ENCODE data around the gene EEIG2.
"Not testable (repeated sequence)": the region's sequence is repeated elsewhere in the genome, so short reads cannot be mapped to it uniquely, and the experiment has no call there.

Gene EEIG2

DNA sequence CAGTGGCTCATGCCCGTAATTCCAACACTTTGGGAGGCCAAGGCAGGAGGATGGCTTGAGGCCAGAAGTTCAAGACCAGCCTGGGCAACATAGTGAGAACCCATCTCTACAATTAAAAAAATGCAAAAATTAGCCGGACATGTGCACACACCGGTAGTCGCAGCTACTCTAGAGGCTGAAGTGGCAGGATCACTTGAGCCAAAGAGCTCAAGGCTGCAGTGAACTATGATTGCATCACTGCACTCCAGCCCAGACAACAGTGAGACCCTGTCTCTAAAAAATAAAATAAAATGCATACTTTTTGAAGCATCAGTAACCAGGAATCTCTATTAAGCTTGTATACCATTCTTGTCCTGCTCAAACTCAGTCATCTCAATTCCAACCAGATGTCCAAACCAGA, 27.2 kb upstream of the EEIG2 start:
- DNase-seq = no peak
- H3K4me1 ChIP-seq = peaks cover 0 to 20% (median 14%) of the 10 kb centered on the region in 4 donors
- H3K4me3 ChIP-seq = no peak overlapping the region
- no peaks in the 10 kb centered on the region for H3K9me3 ChIP-seq
- intact Hi-C loops (cut with DNase I; ENCODE audit: low total_unique reads) = no loop called here
- H3K36me3 ChIP-seq = no peaks in the 10 kb centered on the region
- no peaks in the 10 kb centered on the region for H3K27me3 ChIP-seq
- TF ChIP-seq, protein P1, sequence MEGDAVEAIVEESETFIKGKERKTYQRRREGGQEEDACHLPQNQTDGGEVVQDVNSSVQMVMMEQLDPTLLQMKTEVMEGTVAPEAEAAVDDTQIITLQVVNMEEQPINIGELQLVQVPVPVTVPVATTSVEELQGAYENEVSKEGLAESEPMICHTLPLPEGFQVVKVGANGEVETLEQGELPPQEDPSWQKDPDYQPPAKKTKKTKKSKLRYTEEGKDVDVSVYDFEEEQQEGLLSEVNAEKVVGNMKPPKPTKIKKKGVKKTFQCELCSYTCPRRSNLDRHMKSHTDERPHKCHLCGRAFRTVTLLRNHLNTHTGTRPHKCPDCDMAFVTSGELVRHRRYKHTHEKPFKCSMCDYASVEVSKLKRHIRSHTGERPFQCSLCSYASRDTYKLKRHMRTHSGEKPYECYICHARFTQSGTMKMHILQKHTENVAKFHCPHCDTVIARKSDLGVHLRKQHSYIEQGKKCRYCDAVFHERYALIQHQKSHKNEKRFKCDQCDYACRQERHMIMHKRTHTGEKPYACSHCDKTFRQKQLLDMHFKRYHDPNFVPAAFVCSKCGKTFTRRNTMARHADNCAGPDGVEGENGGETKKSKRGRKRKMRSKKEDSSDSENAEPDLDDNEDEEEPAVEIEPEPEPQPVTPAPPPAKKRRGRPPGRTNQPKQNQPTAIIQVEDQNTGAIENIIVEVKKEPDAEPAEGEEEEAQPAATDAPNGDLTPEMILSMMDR (IDR thresholded peaks at IDR 0.05) = no peak
- no peak overlapping the region for H3K27ac ChIP-seq

GRCh38 chr1:108533351-108534083, 26.4 kb upstream of the EEIG2 start:
- Histone ChIP-seq H3K27ac (no peak overlapping the region), H3K4me3 (no peak overlapping the region), H3K27me3 (no peaks in the 10 kb centered on the region), H3K9me3 (no peaks in the 10 kb centered on the region), H3K36me3 (no peaks in the 10 kb centered on the region), H3K4me1 (peaks cover 0 to 20% (median 14%) of the 10 kb centered on the region in 4 donors)
- intact Hi-C loops (cut with DNase I; ENCODE audit: low total_unique reads) = no loop called here
- TF ChIP-seq, protein P1 (IDR thresholded peaks at IDR 0.05) = no peak
- no peak for DNase-seq

GRCh38 chr1:108534759-108535158, 25.1 kb upstream of the EEIG2 start:
- Histone ChIP-seq H3K4me1 (peaks cover 0 to 20% (median 14%) of the 10 kb centered on the region in 4 donors), H3K27ac (no peak overlapping the region), H3K36me3 (no peaks in the 10 kb centered on the region), H3K9me3 (no peaks in the 10 kb centered on the region), H3K27me3 (no peaks in the 10 kb centered on the region), H3K4me3 (no peak overlapping the region)
- TF ChIP-seq, protein P1 (IDR thresholded peaks at IDR 0.05) = no peak
- no peak for DNase-seq
- intact Hi-C loops (cut with DNase I; ENCODE audit: low total_unique reads) = no loop called here

DNA sequence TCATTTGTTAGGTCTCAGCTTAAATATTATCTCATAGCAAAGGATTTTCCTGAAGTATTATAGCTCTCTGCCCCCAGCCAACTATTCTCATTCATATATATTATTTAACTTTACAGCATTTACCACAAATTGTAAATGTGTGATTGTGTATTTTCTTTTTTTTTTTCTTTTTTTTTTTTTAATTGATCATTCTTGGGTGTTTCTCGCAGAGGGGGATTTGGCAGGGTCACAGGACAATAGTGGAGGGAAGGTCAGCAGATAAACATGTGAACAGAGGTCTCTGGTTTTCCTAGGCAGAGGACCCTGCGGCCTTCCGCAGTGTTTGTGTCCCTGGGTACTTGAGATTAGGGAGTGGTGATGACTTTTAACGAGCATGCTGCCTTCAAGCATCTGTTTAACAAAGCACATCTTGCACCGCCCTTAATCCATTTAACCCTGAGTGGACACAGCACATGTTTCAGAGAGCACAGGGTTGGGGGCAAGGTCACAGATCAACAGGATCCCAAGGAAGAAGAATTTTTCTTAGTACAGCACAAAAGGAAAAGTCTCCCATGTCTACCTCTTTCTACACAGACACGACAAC, 24.5 kb upstream of the EEIG2 start:
- H3K27ac ChIP-seq; H3K4me3 ChIP-seq; DNase-seq; H3K27me3 ChIP-seq; H3K36me3 ChIP-seq; intact Hi-C loops (cut with DNase I; ENCODE audit: low total_unique reads); H3K9me3 ChIP-seq: not testable (repeated sequence)
- H3K4me1 ChIP-seq = peaks cover 0 to 20% (median 14%) of the 10 kb centered on the region in 4 donors

DNA sequence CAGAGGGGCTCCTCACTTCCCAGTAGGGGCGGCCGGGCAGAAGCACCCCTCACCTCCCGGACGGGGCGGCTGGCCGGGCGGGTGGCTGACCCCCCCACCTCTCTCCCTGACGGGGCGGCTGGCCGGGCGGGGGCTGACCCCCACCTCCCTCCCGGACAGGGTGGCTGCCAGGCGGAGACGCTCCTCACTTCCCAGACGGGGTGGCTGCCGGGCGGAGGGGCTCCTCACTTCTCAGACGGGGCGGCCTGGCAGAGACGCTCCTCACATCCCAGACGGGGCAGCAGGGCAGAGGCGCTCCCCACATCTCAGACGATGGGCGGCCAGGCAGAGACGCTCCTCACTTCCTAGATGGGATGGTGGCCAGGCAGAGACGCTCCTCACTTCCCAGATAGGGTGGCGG, 23.9 kb upstream of the EEIG2 start:
- H3K36me3 ChIP-seq; H3K27me3 ChIP-seq; intact Hi-C loops (cut with DNase I; ENCODE audit: low total_unique reads); DNase-seq; H3K27ac ChIP-seq; H3K9me3 ChIP-seq; H3K4me3 ChIP-seq: not testable (repeated sequence)
- peaks cover 0 to 19% (median 10%) of the 10 kb centered on the region in 4 donors for H3K4me1 ChIP-seq

- H3K27me3 ChIP-seq, DNase-seq: not testable (repeated sequence)
These were observed 23.1 kb upstream of the EEIG2 start for GRCh38 chr1:108536791-108537190.

DNA sequence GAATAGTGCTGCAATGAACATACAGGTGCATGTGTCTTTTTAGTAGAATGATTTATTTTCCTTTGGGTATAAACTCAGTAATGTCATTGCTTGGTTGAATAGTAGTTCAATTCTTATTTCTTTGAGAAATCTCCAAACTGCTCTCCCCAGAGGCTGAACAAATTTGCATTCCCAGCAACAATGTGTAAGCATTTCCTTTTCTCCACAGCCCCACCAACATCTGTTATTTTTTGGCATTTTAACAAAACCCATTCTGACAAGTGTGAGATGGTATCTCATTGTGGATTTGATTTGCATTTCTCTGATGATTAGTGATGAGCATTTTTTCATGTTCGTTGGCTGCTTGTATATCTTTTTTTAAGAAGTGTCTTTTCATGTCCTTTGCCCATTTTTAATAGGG, 21.9 kb upstream of the EEIG2 start:
- TF ChIP-seq, protein P1 (IDR thresholded peaks at IDR 0.05) = no peak
- H3K9me3 ChIP-seq = no peaks in the 10 kb centered on the region
- no peak overlapping the region for H3K27ac ChIP-seq
- intact Hi-C loops (cut with DNase I; ENCODE audit: low total_unique reads) = no loop called here
- no peak overlapping the region for H3K4me3 ChIP-seq
- no peaks in the 10 kb centered on the region for H3K27me3 ChIP-seq
- H3K4me1 ChIP-seq = peaks cover 0 to under 1% (median 0%) of the 10 kb centered on the region in 4 donors
- no peak for DNase-seq
- H3K36me3 ChIP-seq = no peaks in the 10 kb centered on the region

More at GRCh38 chr1:108536791-108537190, 23.1 kb upstream of the EEIG2 start:
- H3K4me3 ChIP-seq; H3K9me3 ChIP-seq; H3K36me3 ChIP-seq; H3K27ac ChIP-seq; intact Hi-C loops (cut with DNase I; ENCODE audit: low total_unique reads): not testable (repeated sequence)
- H3K4me1 ChIP-seq = peaks cover 0 to 12% (median 3%) of the 10 kb centered on the region in 4 donors
